Neural progenitor cell (in vitro differentiated cells): ENCODE results near the gene FBRSL1. TPM values are rescaled to one million over a fixed set of nuclear protein-coding genes. Genes with fewer than 3 reads are reported as not detected.
A peak's percentile ranks its signal among the peaks of the same experiment; 100 is the strongest.

Experiments used
- DNase-seq: peaks from one replicate; pipeline ENCODE4 v3.0.0-alpha.2; 2016; ENCODE audit warnings: low spot score
- H2AFZ ChIP-seq: fragments of 200-600 bp; sonication (generic); replicated peaks from 2 replicates; pipeline ENCODE4 v1.6.1; 2016; ENCODE audit warnings: antibody characterized with exemption
- H3F3A ChIP-seq: fragments of 200-600 bp; sonication (generic); 2 replicates; pipeline ENCODE4 v1.6.1; 2016; ENCODE audit warnings: antibody characterized with exemption, low read depth
- H3K27ac ChIP-seq: fragments of 200-600 bp; sonication (generic); 2 replicates; pipeline ENCODE4 v1.5.1; 2016; ENCODE audit warnings: mild to moderate bottlenecking
- H3K27me3 ChIP-seq: fragments of 200-600 bp; sonication (generic); 2 replicates; pipeline ENCODE4 v1.6.1; 2016; ENCODE audit warnings: mild to moderate bottlenecking, moderate library complexity
- H3K36me3 ChIP-seq: fragments of 200-600 bp; sonication (generic); 2 replicates; pipeline ENCODE4 v1.5.1; 2016
- H3K4me1 ChIP-seq: fragments of 200-600 bp; sonication (generic); 2 replicates; pipeline ENCODE4 v1.6.1; 2016; ENCODE audit warnings: mixed run types
- H3K4me2 ChIP-seq: fragments of 200-600 bp; sonication (generic); 2 replicates; pipeline ENCODE4 v1.6.1; 2016
- H3K4me3 ChIP-seq: fragments of 200-600 bp; sonication (generic); 2 replicates; pipeline ENCODE4 v1.5.1; 2016
- H3K79me2 ChIP-seq: fragments of 200-600 bp; sonication (generic); 2 replicates; pipeline ENCODE4 v1.6.1; 2016; ENCODE audit warnings: low read depth
- H3K9ac ChIP-seq: fragments of 200-600 bp; sonication (generic); 2 replicates; pipeline ENCODE4 v1.6.1; 2016
- H3K9me3 ChIP-seq: fragments of 200-600 bp; sonication (generic); 2 replicates; pipeline ENCODE4 v1.5.1; 2016; ENCODE audit warnings: low read depth
- H4K20me1 ChIP-seq: fragments of 200-600 bp; sonication (generic); 2 replicates; pipeline ENCODE4 v1.6.1; 2016; ENCODE audit warnings: low read depth
- H3K27ac Mint-ChIP-seq: 3 replicates; pipeline ENCODE4 v1.8.0; 2021; ENCODE audit warnings: mixed read lengths
- H3K27me3 Mint-ChIP-seq: 2 replicates; pipeline ENCODE4 v1.8.0; 2022; ENCODE audit warnings: low read depth, mild to moderate bottlenecking, inconsistent platforms, moderate library complexity, mixed read lengths; ENCODE audit not compliant: insufficient read depth
- H3K36me3 Mint-ChIP-seq: 3 replicates; pipeline ENCODE4 v1.8.0; 2021; ENCODE audit warnings: mixed read lengths
- H3K4me1 Mint-ChIP-seq: 3 replicates; pipeline ENCODE4 v1.8.0; 2021; ENCODE audit warnings: mixed read lengths
- H3K4me3 Mint-ChIP-seq: 3 replicates; pipeline ENCODE4 v1.8.0; 2021; ENCODE audit warnings: mild to moderate bottlenecking, moderate library complexity, mixed read lengths
- H3K9me3 Mint-ChIP-seq: 3 replicates; pipeline ENCODE4 v1.8.0; 2020; ENCODE audit warnings: mixed read lengths
- CTCF ChIP-seq: fragments of 200-600 bp; sonication (generic); IDR thresholded peaks from 2 replicates; pipeline ENCODE4 v1.5.1; 2017; ENCODE audit warnings: antibody characterized with exemption, mild to moderate bottlenecking
- EZH2 ChIP-seq: fragments of 200-600 bp; sonication (generic); IDR thresholded peaks from 2 replicates; pipeline ENCODE4 v1.6.1; 2017; ENCODE audit warnings: antibody characterized with exemption, mild to moderate bottlenecking, moderate library complexity
- EZH2phosphoT487 ChIP-seq: fragments of 200-600 bp; sonication (generic); IDR thresholded peaks from 2 replicates; pipeline ENCODE4 v1.6.1; 2017; ENCODE audit warnings: antibody characterized with exemption
- total RNA-seq: library from RNA; depleted of rRNA; stranded (reverse); fragments of >200 nt; gene quantifications from 2 replicates; pipeline ENCODE4 v1.2.3, GENCODE V29; 2015; ENCODE audit warnings: low replicate concordance

Gene FBRSL1
- total RNA-seq, 1 donor from 2014 or later = 7.4 TPM

DNA sequence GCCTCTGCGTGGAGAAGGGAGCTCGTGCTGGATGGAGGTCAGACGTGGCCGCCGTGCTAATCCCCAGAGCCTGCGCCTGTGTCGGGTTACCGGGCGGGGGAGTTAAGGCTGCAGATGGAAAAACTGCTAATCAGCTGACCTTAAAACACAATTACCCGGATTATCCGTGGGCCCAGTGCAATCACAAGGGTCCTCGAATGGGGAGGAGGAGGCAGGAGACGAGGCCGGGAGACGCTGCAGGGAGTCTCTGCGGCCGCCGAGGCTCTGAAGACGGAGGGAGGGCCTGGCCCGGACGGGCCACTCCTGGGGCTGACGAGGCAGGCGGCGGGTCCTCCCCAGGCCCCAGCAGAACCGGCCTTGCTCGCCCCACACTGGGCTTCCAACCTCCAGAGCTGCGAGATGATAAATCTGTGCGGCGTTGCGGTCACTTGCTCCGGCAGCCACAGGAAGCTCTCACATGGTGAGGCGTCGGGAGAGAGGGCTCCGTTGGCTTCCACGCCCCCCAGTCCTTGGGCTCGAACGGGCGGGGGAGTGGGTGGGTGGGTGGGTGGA is 32.9 kb upstream of the FBRSL1 start:
- Histone ChIP-seq H3K36me3 (no peaks in the 10 kb centered on the region), H3K9me3 (no peaks in the 10 kb centered on the region), H2AFZ (no peak overlapping the region), H4K20me1 (no peaks in the 10 kb centered on the region), H3K27me3 (peaks cover 48% of the 10 kb centered on the region), H3K9ac (no peak overlapping the region), H3K4me1 (peaks cover 17% of the 10 kb centered on the region), H3K27ac (no peak overlapping the region), H3F3A (peaks cover 20% of the 10 kb centered on the region), H3K4me2 (peak overlapping the region; percentile 28), H3K4me3 (no peak overlapping the region), H3K79me2 (no peaks in the 10 kb centered on the region)
- H3K9me3 Mint-ChIP-seq = peaks cover 11% of the 10 kb centered on the region
- H3K4me1 Mint-ChIP-seq = peaks cover 25% of the 10 kb centered on the region
- no peaks in the 10 kb centered on the region for H3K36me3 Mint-ChIP-seq
- no peak overlapping the region for H3K27ac Mint-ChIP-seq
- DNase-seq = peak; percentile 66
- peak overlapping the region; percentile 57 for H3K4me3 Mint-ChIP-seq
- TF ChIP-seq EZH2phosphoT487 (no peak), EZH2 (no peak), CTCF (no peak)
- H3K27me3 Mint-ChIP-seq = peaks cover 42% of the 10 kb centered on the region

- peaks cover 17% of the 10 kb centered on the region for H3K4me1 ChIP-seq
- H4K20me1 ChIP-seq = no peaks in the 10 kb centered on the region
- H3K27ac ChIP-seq = no peak overlapping the region
- Mint-ChIP-seq H3K4me1 (peaks cover 22% of the 10 kb centered on the region), H3K27me3 (peaks cover 38% of the 10 kb centered on the region), H3K9me3 (peaks cover 13% of the 10 kb centered on the region), H3K4me3 (no peak overlapping the region), H3K27ac (no peak overlapping the region), H3K36me3 (no peaks in the 10 kb centered on the region)
- H3K9me3 ChIP-seq = no peaks in the 10 kb centered on the region
- H3K36me3 ChIP-seq = no peaks in the 10 kb centered on the region
- no peak overlapping the region for H3K4me2 ChIP-seq
- TF ChIP-seq CTCF (no peak), EZH2 (no peak), EZH2phosphoT487 (no peak)
- no peaks in the 10 kb centered on the region for H3K79me2 ChIP-seq
- H3K9ac ChIP-seq = no peak overlapping the region
- H2AFZ ChIP-seq = no peak overlapping the region
- H3F3A ChIP-seq = peaks cover 20% of the 10 kb centered on the region
- no peak overlapping the region for H3K4me3 ChIP-seq
- peaks cover 46% of the 10 kb centered on the region for H3K27me3 ChIP-seq
- DNase-seq = no peak
Measured at GRCh38 chr12:132458441-132458840, 31.5 kb upstream of the FBRSL1 start.

DNA sequence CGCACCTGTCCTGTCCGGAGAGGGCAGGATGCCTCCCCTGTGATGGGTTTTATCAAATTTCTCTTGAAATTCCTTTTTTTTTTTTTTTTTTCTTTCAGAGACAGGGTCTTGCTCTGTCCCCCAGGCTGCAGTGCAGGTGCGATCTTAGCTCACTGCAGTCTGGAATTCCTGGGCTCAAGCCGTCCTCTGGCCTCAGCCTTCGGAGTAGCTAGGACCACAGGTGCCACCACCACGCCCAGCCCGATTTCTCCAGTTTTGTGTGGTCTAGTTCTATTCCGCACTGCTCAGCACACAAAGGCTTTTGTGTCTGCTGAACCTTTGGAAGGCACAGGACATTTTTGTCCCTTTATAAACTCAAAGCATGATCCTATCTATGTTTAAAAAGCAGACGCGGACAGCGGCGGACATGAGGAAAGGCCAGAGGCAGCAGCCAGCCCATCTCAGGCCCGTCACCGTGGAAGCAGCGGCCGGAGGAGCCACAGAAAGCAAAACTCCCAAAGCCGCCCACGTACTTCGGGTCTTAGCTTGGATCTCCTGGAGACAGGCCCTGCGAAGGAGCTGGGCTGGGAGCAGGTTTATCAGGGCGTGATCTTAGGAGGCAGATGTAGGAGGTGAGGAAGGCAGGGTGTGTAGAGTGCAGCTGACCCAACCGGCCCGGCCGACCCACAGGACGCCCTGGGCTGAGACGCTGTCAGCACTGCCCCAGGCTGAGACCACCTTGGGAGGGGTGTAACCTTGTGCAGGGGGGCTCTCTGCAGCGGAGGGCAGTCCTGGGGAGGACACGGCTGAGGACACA is 30.9 kb upstream of the FBRSL1 start:
- Mint-ChIP-seq H3K9me3 (peaks cover 13% of the 10 kb centered on the region), H3K4me1 (peaks cover 22% of the 10 kb centered on the region), H3K36me3 (no peaks in the 10 kb centered on the region), H3K4me3 (no peak overlapping the region), H3K27ac (peak overlapping the region; percentile 83), H3K27me3 (peaks cover 38% of the 10 kb centered on the region)
- Histone ChIP-seq H3K4me3 (no peak overlapping the region), H3K27me3 (peaks cover 46% of the 10 kb centered on the region), H3F3A (peaks cover 20% of the 10 kb centered on the region), H3K79me2 (no peaks in the 10 kb centered on the region), H3K4me1 (peaks cover 13% of the 10 kb centered on the region), H4K20me1 (no peaks in the 10 kb centered on the region), H3K36me3 (no peaks in the 10 kb centered on the region), H3K4me2 (no peak overlapping the region), H3K9me3 (no peaks in the 10 kb centered on the region), H2AFZ (no peak overlapping the region), H3K9ac (no peak overlapping the region), H3K27ac (no peak overlapping the region)
- no peak for DNase-seq
- no peak for TF ChIP-seq CTCF
- no peak for TF ChIP-seq EZH2
- no peak for TF ChIP-seq EZH2phosphoT487
